T-helper 1 cell treated with Interleukin-12 subunit alpha and Interleukin-12 subunit beta and Interleukin-4 antibody, amounts not matched to agents 30 ng/mL and 1 ng/mL, for 36 hours (primary cell): ENCODE results near the gene SIRPD. TPM values are rescaled to one million over a fixed set of nuclear protein-coding genes. Genes with fewer than 3 reads are reported as not detected.
"Not testable (repeated sequence)": the region's sequence is repeated elsewhere in the genome, so short reads cannot be mapped to it uniquely, and the experiment has no call there.

Experiments used
- intact Hi-C: fragments of 100-400 bp; cut with micrococcal nuclease; formaldehyde crosslinking; loops from one replicate; pipeline ENCODE4 v1.15.1; 2024
- total RNA-seq: library from RNA; stranded (reverse); gene quantifications from 2 replicates; pipeline ENCODE4 v1.2.3, GENCODE V29; 2022

SIRPD gene
- total RNA-seq, 1 donor from 2014 or later, result 0.29 TPM

DNA sequence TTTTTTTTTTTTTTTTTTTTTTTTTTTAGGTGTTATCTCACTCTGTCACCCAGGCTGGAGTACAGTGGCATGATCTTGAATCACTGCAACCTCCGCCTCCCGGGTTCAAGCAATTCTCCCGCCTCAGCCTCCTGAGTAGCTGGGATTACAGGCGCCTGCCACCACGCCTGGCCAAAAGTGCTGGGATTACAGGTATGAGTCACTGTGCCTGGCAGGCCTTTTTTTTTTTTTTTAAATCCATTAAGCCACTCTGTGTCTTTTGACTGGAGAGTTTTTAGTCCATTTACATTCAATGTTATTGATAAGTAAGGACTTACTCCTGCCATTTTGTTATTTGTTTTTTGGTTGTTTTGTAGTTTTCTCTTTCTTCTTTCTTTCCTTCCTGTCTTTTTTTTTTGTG, 60.1 kb downstream of the SIRPD start:
- intact Hi-C loops, result not testable (repeated sequence)

DNA sequence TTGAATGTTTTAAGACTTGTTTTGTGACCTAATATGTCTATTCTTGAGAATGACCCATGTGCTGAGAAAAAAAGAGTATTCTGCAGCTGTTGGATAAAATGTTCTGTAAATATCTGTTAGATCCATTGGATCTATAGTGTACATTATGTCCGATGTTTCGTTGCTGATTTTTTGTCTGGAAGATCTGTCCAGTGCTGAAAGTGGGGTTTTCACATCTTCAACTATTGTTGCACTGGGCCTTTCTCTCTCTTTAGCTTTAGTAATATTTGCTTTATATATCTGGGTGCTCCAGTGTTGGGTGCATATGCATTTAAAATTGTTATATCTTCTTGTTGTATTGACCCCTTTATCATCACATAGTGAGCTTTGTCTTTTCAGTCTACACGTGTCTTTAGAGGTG, 60.6 kb downstream of the SIRPD start:
- intact Hi-C loops, result no loop called here

DNA sequence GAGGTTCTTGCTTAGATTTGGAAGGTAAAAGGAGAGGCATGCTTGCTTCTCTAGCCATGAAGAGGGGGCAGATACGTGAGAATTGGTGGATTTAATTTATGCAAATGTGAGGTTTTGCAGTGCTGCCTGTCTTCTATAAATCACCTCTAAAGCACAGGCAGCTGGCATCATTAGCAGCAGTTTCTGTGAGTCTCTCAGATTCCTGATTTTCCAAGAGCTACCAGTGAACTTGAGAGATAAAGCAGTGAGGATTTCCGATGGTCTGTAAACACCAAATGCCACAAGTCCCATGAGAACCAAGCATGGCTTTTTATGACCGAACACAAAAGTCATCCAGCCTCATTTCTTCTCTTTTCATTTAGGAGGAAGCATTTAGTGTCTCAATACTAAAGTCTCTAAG, 63.1 kb downstream of the SIRPD start:
- intact Hi-C loops, result no loop called here

DNA sequence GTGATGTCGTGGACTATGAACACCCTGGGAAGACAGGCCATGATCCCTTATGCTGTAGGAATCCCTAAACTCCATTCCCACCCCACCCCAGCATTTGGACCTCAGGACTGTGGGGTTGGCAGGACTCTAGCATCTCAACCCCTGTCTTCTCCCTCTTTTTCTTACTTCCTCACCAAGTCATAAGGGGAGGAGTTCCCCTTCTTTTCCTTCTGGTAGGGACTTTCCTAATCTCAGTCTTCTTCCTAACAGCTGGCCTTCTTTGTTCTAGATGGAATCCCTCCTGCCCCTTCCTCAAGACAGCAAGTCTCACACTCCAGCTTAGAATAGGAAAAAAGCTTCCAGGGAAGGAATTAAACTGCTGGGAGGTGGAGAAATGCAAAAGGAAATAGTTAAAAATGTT, 64.0 kb downstream of the SIRPD start:
- intact Hi-C loops, result no loop called here

DNA sequence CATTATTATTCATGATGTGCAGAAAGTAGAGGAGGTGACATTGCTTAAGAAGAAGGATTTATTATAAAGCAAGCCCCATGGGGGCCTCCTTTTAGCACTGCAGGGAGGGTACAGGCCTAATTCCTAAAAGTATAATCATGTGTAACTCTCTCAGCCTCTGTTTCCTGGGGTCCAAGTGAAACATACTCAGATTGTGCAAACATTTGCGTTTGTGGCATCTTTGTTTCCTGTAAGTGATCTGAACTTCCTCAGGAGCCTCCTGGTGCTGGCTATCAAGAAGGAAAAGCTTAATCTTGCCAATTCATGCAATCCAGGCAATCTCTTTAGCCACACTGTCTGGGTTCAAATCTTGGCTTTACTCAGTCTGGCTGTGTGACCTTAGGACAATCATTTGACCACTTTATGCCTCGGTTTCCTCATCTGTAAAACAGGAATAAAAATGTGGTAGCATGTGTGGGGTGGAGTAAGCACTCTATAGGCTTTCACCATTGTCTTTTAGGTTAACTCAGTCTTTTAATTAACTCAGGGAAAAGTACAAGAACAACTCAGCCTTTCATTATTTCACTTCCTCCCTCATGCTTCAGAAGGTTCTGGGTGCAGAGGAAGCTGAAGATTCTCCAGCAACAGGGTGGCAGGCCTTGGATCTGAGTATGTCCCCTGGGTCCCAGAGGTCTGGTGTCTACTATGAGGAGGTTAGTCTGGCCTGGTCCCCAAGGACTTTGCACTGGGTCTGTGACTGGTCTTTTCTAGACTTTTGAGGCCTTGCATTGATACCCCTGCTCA, 65.5 kb downstream of the SIRPD start:
- intact Hi-C loops, result no loop called here

DNA sequence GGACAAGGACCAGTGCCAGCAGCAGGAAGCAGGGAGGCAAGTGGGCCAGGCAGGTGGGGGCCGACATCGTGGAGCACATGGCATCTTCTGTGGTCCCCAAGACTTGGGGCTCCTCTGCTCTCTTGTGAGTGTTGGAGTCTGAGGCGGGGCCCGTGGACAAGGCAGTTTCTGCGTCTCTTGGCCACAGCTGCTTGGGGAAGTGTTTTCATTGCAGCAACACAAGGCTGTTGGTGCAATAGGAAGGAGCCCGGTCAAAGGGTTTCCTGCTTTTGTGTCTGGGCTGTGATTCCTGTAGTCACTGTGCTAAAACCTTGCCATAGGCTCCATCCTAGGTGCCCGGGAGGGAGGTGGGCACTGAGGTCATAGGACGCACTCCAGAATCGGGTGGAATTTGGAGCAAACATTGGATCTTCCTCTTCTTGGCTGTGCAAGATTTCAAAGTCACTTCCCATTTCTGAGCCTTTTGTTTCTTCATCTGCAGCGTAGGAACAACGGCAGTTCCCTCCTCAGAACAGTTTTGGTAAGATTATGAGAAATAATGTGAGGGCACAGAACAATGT, 66.1 kb downstream of the SIRPD start, which contains the start of gene SIRPB2:
Gene SIRPB2, minus strand, starts transcription at position 140 of the 560 bp plus-strand sequence. Its CDS starts 61 bp downstream, at position 79.
- intact Hi-C loops, result no loop called here

DNA sequence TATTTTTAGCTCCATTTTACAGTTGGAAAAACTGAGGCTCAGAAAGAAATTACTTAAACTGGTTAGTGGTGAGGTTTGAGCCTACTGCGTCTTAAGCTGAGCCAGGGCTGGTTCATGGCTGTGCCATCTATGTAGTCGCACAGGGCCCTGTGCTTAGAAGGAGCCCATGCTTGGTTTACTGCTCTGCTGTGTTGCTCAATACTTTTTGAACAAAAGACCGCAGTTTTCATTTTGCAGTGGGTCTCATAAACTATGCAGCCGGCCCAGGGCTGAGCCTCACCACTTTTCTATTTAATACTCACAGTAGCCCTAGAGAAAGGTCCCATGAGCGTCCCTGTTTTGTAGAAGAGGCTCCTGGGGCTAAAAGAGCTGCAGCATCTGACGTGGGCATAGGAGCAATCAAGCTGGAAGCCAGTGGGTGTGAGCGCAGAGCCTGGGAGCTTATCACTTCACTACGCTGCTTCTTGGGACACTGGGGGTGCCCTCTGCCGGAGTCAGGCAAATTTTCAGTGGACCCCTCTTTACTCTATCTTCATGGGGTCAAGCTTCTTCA, 66.8 kb downstream of the SIRPD start:
- intact Hi-C loops, result no loop called here

DNA sequence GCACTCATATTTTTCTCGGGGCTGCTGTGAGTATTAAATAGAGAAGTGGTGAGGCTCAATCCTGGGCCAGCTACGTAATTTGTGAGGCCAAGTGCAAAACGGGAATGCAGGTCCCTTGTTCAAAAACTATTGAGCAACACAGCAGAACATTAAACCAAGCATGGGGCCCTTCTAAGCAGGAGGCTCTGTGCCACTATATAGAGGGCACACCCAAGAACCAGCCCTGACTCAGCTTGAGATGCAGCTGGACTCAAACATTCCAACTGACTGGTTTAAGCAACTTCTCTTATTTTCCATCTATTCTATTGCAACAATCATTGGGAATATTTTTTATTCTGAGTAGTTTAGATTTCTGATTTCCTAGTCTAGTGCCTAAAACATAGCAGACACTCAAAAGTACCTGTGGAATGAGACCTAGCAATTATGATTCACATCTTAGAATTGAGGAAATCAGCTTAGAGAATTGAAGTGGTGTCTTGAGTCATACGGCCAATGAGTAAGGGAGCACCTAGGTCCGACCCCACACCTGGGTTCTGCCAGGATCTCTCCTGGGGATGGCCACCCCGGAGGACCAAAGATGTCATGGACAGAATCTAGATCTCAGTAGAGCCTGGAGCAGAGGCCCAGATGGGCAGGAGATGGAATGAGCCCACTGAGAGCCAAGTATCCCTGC, 67.6 kb downstream of the SIRPD start:
- intact Hi-C loops, result no loop called here

DNA sequence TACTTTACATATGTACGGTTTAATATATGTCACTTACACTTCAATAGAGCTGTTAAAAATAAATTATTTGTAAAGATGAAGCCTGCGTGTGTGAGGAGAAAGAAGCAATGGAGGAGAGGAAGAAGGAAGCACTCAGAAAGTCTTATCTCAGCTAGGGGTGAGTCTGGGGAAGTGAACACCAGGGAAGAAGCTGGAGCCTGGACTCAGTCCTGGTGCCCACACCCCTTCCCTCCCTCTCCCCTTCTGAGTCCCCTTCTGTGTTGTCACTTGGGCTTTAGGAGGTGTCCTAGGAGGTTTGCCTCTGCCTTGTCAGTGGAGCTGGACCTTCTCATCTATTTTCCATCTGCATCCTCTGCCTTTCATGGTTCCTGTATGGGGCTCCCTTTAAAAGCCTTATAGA, 68.2 kb downstream of the SIRPD start:
- intact Hi-C loops, result no loop called here

DNA sequence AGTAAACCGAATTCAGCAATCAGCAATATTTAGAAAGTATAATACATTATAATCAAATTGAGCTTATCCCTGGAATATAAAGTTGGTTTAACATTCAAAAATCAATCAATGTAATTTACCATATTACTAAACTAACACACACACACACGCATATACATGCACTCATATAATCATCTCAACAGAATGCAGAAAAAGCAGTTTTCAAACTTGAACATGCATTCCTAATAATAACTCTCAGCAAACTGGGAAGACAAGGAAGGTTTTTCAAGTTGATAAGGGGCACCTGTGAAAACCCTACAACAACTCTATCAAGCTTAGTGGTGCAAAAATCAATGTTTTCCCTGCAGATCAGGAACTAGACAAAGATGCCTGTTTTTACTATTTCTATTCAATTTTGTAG, 70.9 kb downstream of the SIRPD start:
- intact Hi-C loops, result no loop called here

DNA sequence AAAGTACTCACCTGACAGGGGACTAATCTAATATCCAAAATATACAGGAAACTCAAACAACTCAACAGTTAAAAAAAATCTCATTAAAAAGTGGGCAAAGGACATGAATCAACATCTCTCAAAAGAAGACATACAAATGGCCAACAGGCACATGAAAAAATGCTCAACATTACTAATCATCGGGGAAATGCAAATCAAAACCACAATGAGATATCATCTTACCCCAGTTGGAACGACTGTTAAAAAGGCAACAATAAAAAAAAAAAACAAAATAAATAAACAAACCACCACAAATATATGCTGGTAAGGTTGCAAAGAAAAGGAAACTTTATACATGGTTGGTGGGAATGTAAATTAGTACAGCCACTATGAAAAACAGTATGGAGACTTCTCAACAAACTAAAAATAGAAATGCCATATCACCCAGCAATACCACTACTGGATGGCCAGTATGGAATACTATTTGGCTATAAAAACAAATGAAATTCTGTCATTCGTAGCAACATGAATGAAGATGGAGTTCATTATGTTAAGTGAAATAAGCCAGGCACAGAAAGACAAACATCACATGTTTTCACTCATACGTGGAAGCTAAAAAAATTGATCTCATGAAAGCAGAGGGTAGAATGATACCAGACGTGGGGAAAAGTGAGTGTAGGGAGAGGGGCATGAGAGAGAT, 72.9 kb downstream of the SIRPD start:
- intact Hi-C loops, result no loop called here

Other genes with a start within 250 kb of the SIRPD start
- 1.9 and 2.5 TPM in 2 replicates for gene SDCBP2, start 228.6 kb downstream of the SIRPD start, total RNA-seq
- gene FKBP1A, start 164.7 kb downstream of the SIRPD start, total RNA-seq, result 253 and 254 TPM in 2 replicates
- gene NSFL1C, start 90.9 kb downstream of the SIRPD start, total RNA-seq, result 79.3 and 81.3 TPM in 2 replicates
- not detected in 2 replicates for gene SIRPB2, start 66.3 kb downstream of the SIRPD start, total RNA-seq
- 3.0 and 4.5 TPM in 2 replicates for gene SIRPB1, start 62.3 kb upstream of the SIRPD start, total RNA-seq
- gene SIRPG, start 100.1 kb upstream of the SIRPD start, total RNA-seq, result 70.5 and 70.7 TPM in 2 replicates